ENCODE measurements around the gene RSBN1. TPM values are rescaled to one million over a fixed set of nuclear protein-coding genes. Genes with fewer than 3 reads are reported as not detected.

The RSBN1 gene
- total RNA-seq, 1 experiment from 2014 or later: 9.9 TPM

- no peak overlapping the region for H3K4me3 Mint-ChIP-seq (ENCODE audit: low read depth, unreplicated experiment)
- CTCF ChIA-PET: no interaction called here
These were observed 19.3 kb downstream of the RSBN1 start for GRCh38 chr1:113792986-113793385.

GRCh38 chr1:113792471-113792870, 19.8 kb downstream of the RSBN1 start:
- CTCF ChIA-PET: no interaction called here
- TF ChIP-seq, protein P1, sequence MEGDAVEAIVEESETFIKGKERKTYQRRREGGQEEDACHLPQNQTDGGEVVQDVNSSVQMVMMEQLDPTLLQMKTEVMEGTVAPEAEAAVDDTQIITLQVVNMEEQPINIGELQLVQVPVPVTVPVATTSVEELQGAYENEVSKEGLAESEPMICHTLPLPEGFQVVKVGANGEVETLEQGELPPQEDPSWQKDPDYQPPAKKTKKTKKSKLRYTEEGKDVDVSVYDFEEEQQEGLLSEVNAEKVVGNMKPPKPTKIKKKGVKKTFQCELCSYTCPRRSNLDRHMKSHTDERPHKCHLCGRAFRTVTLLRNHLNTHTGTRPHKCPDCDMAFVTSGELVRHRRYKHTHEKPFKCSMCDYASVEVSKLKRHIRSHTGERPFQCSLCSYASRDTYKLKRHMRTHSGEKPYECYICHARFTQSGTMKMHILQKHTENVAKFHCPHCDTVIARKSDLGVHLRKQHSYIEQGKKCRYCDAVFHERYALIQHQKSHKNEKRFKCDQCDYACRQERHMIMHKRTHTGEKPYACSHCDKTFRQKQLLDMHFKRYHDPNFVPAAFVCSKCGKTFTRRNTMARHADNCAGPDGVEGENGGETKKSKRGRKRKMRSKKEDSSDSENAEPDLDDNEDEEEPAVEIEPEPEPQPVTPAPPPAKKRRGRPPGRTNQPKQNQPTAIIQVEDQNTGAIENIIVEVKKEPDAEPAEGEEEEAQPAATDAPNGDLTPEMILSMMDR (IDR thresholded peaks at IDR 0.05; ENCODE audit: unreplicated experiment): no peak
- no TSS peak for BruUV-seq (replicated peaks)
- Mint-ChIP-seq H3K9me3 (ENCODE audit: low read depth, unreplicated experiment) (no peaks in the 10 kb centered on the region), H3K27me3 (ENCODE audit: unreplicated experiment) (no peaks in the 10 kb centered on the region), H3K27ac (ENCODE audit: unreplicated experiment) (no peak overlapping the region), H3K4me1 (ENCODE audit: low read depth, unreplicated experiment) (no peaks in the 10 kb centered on the region), H3K36me3 (ENCODE audit: insufficient read depth, unreplicated experiment) (no peaks in the 10 kb centered on the region), H3K4me3 (ENCODE audit: low read depth, unreplicated experiment) (no peak overlapping the region)
- intact Hi-C loops (cut with micrococcal nuclease; ENCODE audit: unreplicated experiment): no loop called here
- no peak for DNase-seq

More at GRCh38 chr1:113792986-113793385, 19.3 kb downstream of the RSBN1 start:
- DNase-seq: no peak
- Mint-ChIP-seq H3K4me1 (ENCODE audit: low read depth, unreplicated experiment) (no peaks in the 10 kb centered on the region), H3K9me3 (ENCODE audit: low read depth, unreplicated experiment) (no peaks in the 10 kb centered on the region), H3K27me3 (ENCODE audit: unreplicated experiment) (no peaks in the 10 kb centered on the region), H3K36me3 (ENCODE audit: insufficient read depth, unreplicated experiment) (no peaks in the 10 kb centered on the region), H3K27ac (ENCODE audit: unreplicated experiment) (no peak overlapping the region)
- TF ChIP-seq, protein P1 (IDR thresholded peaks at IDR 0.05; ENCODE audit: unreplicated experiment): no peak
- BruUV-seq (replicated peaks): no TSS peak
- intact Hi-C loops (cut with micrococcal nuclease; ENCODE audit: unreplicated experiment): no loop called here

- Mint-ChIP-seq H3K36me3 (ENCODE audit: insufficient read depth, unreplicated experiment) (no peaks in the 10 kb centered on the region), H3K27me3 (ENCODE audit: unreplicated experiment) (no peaks in the 10 kb centered on the region), H3K27ac (ENCODE audit: unreplicated experiment) (no peak overlapping the region), H3K9me3 (ENCODE audit: low read depth, unreplicated experiment) (no peaks in the 10 kb centered on the region), H3K4me3 (ENCODE audit: low read depth, unreplicated experiment) (no peak overlapping the region), H3K4me1 (ENCODE audit: low read depth, unreplicated experiment) (peaks cover 21% of the 10 kb centered on the region)
- intact Hi-C loops (cut with micrococcal nuclease; ENCODE audit: unreplicated experiment): no loop called here
- TF ChIP-seq, protein P1 (IDR thresholded peaks at IDR 0.05; ENCODE audit: unreplicated experiment): no peak
- no peak for DNase-seq
- BruUV-seq (replicated peaks): no TSS peak
- CTCF ChIA-PET: no interaction called here
These were observed 23.5 kb downstream of the RSBN1 start for GRCh38 chr1:113788802-113789201.

DNA sequence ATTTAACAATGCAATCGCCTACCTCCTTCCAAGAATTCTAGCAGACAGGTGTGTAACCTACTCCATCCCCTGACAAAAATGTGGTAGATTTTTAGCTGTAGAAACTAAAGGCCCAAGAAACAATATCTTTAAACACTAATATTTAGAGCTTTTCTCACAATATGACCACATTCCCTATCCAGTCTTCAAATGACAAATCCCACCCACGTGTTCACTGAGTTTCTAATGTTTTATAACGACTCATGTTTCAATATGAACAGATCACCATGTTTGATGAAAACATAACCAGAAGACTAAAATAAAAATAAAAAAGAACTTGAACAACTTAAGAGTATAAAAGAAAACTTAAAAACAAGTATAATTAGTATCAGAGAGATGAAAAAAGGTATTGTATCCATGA, 24.6 kb downstream of the RSBN1 start:
- CTCF ChIA-PET: no interaction called here
- no TSS peak for BruUV-seq (replicated peaks)
- no peak for DNase-seq
- intact Hi-C loops (cut with micrococcal nuclease; ENCODE audit: unreplicated experiment): no loop called here
- no peaks in the 10 kb centered on the region for H3K36me3 Mint-ChIP-seq (ENCODE audit: insufficient read depth, unreplicated experiment)
- no peaks in the 10 kb centered on the region for H3K27me3 Mint-ChIP-seq (ENCODE audit: unreplicated experiment)
- no peak overlapping the region for H3K27ac Mint-ChIP-seq (ENCODE audit: unreplicated experiment)
- no peak overlapping the region for H3K4me3 Mint-ChIP-seq (ENCODE audit: low read depth, unreplicated experiment)
- TF ChIP-seq, protein P1 (IDR thresholded peaks at IDR 0.05; ENCODE audit: unreplicated experiment): no peak
- H3K4me1 Mint-ChIP-seq (ENCODE audit: low read depth, unreplicated experiment): peaks cover 31% of the 10 kb centered on the region
- no peaks in the 10 kb centered on the region for H3K9me3 Mint-ChIP-seq (ENCODE audit: low read depth, unreplicated experiment)
